ENCODE results near the gene TIGD3. TPM values are rescaled to one million over a fixed set of nuclear protein-coding genes. Genes with fewer than 3 reads are reported as not detected.

TIGD3 gene
- total and polyA plus RNA-seq, 5 donors from 2014 or later: 0.19 to 0.90 (median 0.37) TPM

DNA sequence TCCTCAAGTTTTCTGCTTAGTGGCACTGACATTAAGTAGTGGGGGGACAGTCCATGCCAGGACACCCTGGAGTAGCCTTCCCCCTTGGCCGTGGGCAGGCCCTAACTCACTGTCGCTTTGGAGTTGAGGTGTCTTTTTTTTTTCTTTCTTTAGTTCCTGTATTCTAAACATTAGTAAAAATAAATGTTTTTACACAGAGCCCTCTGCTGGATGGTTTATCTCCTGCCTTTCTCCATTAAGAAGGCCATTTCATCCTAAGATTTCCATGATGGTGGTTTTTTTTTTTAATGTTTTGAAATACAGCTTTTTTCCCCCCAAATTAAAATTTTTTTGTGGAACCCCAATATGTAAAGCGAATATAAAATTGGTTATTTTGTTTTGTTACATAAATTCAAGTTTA is 1.8 kb upstream of the TIGD3 start:
- H3K27ac ChIP-seq (ENCODE audit: insufficient read depth, low read length, poor library complexity, severe bottlenecking): peak overlapping the region; percentile 73
- DNase-seq: no peak
- Mint-ChIP-seq H3K9me3 (no peaks in the 10 kb centered on the region), H3K4me1 (peaks cover 5 to 16% (median 9%) of the 10 kb centered on the region in 4 donors), H3K36me3 (peaks cover 18% of the 10 kb centered on the region), H3K27ac (peak overlapping the region in 1 of 3 donors; percentile 68), H3K27me3 (peaks cover 12% of the 10 kb centered on the region), H3K4me3 (peak overlapping the region in 1 of 4 donors; percentile 71)
- H3K4me1 ChIP-seq (ENCODE audit: control insufficient read depth, insufficient read depth, low read length, poor library complexity, severe bottlenecking): peaks cover 10% of the 10 kb centered on the region
- no peaks in the 10 kb centered on the region for H3K27me3 ChIP-seq (ENCODE audit: control insufficient read depth, insufficient read depth, low read length)
- no peak overlapping the region for H3K4me3 ChIP-seq (ENCODE audit: low read depth, low read length)
- peaks cover 45% of the 10 kb centered on the region for H3K36me3 ChIP-seq (ENCODE audit: control insufficient read depth, insufficient read depth, low read length)
- H3K9me3 ChIP-seq (ENCODE audit: control insufficient read depth in 2 of 2, low read length in 2 of 2): no peaks in the 10 kb centered on the region
- no peak for ATAC-seq (ENCODE audit: low read depth in 2 of 2)

GRCh38 chr11:65353376-65353775 is 1.2 kb upstream of the TIGD3 start:
- no peak overlapping the region for H3K4me3 ChIP-seq (ENCODE audit: low read depth, low read length)
- H3K9me3 ChIP-seq (ENCODE audit: control insufficient read depth in 2 of 2, low read length in 2 of 2): no peaks in the 10 kb centered on the region
- Mint-ChIP-seq H3K36me3 (peaks cover 18% of the 10 kb centered on the region), H3K27me3 (peaks cover 14% of the 10 kb centered on the region), H3K4me3 (peak overlapping the region; percentile 71 to 94 (median 78)), H3K27ac (peak overlapping the region in 2 of 3 donors; percentile 68 to 85), H3K9me3 (no peaks in the 10 kb centered on the region), H3K4me1 (peaks cover 5 to 16% (median 9%) of the 10 kb centered on the region in 4 donors)
- H3K27me3 ChIP-seq (ENCODE audit: control insufficient read depth, insufficient read depth, low read length): no peaks in the 10 kb centered on the region
- H3K4me1 ChIP-seq (ENCODE audit: control insufficient read depth, insufficient read depth, low read length, poor library complexity, severe bottlenecking): peaks cover 10% of the 10 kb centered on the region
- no peak for ATAC-seq (ENCODE audit: low read depth in 2 of 2)
- H3K27ac ChIP-seq (ENCODE audit: insufficient read depth, low read length, poor library complexity, severe bottlenecking): peak overlapping the region; percentile 73
- H3K36me3 ChIP-seq (ENCODE audit: control insufficient read depth, insufficient read depth, low read length): peaks cover 40% of the 10 kb centered on the region
- no peak for DNase-seq

DNA sequence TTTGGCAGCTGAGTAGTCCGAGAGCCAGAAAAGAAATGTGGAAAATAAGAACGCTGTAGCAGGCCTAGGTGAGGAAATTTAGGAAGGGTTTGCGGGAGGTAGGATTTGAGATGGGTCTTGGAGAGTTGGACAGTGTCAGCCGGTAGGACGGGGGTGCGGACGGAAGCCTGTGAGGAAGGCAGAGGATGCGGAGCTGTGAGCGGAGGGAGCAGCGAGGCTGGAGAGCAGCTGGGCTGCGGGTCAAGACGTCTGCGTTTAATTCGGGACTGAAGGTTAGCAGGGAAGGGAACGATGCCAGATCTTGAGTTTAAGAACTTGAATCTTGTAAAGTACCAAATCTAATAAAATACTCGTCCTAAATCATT is 669 bp upstream of the TIGD3 start:
- Mint-ChIP-seq H3K4me3 (peak overlapping the region; percentile 71 to 94 (median 78)), H3K4me1 (peaks cover 5 to 16% (median 9%) of the 10 kb centered on the region in 4 donors), H3K27ac (peak overlapping the region; percentile 68 to 95 (median 85)), H3K9me3 (no peaks in the 10 kb centered on the region), H3K27me3 (peaks cover 14% of the 10 kb centered on the region), H3K36me3 (peaks cover 14% of the 10 kb centered on the region)
- peaks cover 10% of the 10 kb centered on the region for H3K4me1 ChIP-seq (ENCODE audit: control insufficient read depth, insufficient read depth, low read length, poor library complexity, severe bottlenecking)
- H3K27me3 ChIP-seq (ENCODE audit: control insufficient read depth, insufficient read depth, low read length): no peaks in the 10 kb centered on the region
- peak overlapping the region; percentile 73 for H3K27ac ChIP-seq (ENCODE audit: insufficient read depth, low read length, poor library complexity, severe bottlenecking)
- peaks cover 35% of the 10 kb centered on the region for H3K36me3 ChIP-seq (ENCODE audit: control insufficient read depth, insufficient read depth, low read length)
- no peak for DNase-seq
- H3K9me3 ChIP-seq (ENCODE audit: control insufficient read depth in 2 of 2, low read length in 2 of 2): no peaks in the 10 kb centered on the region
- no peak for ATAC-seq (ENCODE audit: low read depth in 2 of 2)
- H3K4me3 ChIP-seq (ENCODE audit: low read depth, low read length): peak overlapping the region; percentile 59

DNA sequence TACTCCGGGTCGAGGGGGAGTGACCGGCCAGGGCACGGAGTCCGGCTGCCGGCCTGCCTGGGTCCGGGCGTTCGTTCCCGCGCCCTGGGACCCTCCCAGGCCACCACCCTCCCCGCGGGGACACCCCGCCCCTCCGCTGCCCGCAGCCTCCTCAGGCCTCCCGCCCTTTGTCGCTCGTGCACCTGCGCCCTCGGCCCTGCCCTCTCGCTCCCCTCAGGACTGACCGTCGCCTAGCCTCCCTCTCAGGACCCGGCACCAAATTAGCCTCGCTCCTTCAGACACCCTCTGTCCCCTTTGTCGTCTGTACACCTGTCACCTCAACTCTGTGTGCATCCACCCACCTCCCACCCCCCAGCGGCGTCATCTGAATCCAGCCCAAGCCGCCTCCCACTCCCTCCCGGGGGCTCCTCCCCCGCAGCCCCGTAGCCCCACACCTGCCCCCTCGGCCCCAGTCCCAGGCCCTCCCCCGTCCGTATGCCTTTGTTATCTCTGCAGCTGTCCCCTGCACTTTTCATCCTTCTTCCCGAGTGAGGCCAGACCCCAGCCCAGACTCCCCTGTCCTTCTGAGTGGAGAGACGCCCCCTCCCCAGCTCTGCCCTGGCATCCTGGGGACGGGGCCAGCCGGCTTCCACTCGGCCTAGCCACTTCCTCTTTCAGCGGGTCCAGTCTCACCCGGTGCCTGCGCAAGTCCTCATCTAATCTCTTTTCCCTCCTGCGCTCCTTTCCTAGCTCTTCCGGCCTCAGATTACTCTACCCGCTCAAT is 643 bp downstream of the TIGD3 start:
- Mint-ChIP-seq H3K4me1 (peaks cover 5 to 18% (median 9%) of the 10 kb centered on the region in 4 donors), H3K27ac (peak overlapping the region in 2 of 3 donors; percentile 82 to 89), H3K4me3 (peak overlapping the region; percentile 84 to 95 (median 87)), H3K27me3 (peaks cover 14% of the 10 kb centered on the region), H3K9me3 (no peaks in the 10 kb centered on the region), H3K36me3 (peaks cover 11% of the 10 kb centered on the region)
- Histone ChIP-seq H3K4me3 (ENCODE audit: low read depth, low read length) (no peak overlapping the region), H3K36me3 (ENCODE audit: control insufficient read depth, insufficient read depth, low read length) (peaks cover 23% of the 10 kb centered on the region), H3K27ac (ENCODE audit: insufficient read depth, low read length, poor library complexity, severe bottlenecking) (peak overlapping the region; percentile 73), H3K27me3 (ENCODE audit: control insufficient read depth, insufficient read depth, low read length) (no peaks in the 10 kb centered on the region), H3K9me3 (ENCODE audit: control insufficient read depth in 2 of 2, low read length in 2 of 2) (no peaks in the 10 kb centered on the region), H3K4me1 (ENCODE audit: control insufficient read depth, insufficient read depth, low read length, poor library complexity, severe bottlenecking) (peaks cover 10% of the 10 kb centered on the region)
- DNase-seq: peak; percentile 50 to 69 (median 55)
- ATAC-seq (ENCODE audit: low read depth in 2 of 2): peak in 1 of 2 donors; percentile 11

DNA sequence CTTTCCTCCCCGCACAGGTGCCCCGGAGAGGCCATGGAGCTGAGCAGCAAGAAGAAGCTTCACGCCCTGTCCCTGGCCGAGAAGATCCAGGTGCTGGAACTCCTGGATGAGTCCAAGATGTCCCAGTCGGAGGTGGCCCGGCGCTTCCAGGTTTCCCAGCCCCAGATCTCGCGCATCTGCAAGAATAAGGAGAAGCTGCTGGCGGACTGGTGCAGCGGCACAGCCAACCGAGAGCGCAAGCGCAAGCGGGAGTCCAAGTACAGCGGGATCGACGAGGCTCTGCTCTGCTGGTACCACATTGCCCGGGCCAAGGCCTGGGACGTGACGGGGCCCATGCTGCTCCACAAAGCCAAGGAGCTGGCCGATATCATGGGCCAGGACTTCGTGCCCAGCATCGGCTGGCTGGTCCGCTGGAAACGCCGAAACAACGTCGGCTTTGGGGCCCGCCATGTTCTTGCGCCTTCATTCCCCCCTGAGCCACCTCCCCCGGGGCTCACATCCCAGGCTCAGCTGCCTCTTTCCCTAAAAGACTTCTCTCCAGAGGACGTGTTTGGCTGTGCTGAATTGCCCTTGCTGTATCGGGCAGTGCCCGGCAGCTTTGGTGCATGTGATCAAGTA is 1.3 kb downstream of the TIGD3 start:
- Histone ChIP-seq H3K4me1 (ENCODE audit: control insufficient read depth, insufficient read depth, low read length, poor library complexity, severe bottlenecking) (peaks cover 10% of the 10 kb centered on the region), H3K4me3 (ENCODE audit: low read depth, low read length) (no peak overlapping the region), H3K9me3 (ENCODE audit: control insufficient read depth in 2 of 2, low read length in 2 of 2) (no peaks in the 10 kb centered on the region), H3K27me3 (ENCODE audit: control insufficient read depth, insufficient read depth, low read length) (no peaks in the 10 kb centered on the region), H3K27ac (ENCODE audit: insufficient read depth, low read length, poor library complexity, severe bottlenecking) (no peak overlapping the region), H3K36me3 (ENCODE audit: control insufficient read depth, insufficient read depth, low read length) (peaks cover 17% of the 10 kb centered on the region)
- Mint-ChIP-seq H3K27ac (peak overlapping the region in 1 of 3 donors; percentile 59), H3K36me3 (peaks cover 11% of the 10 kb centered on the region), H3K9me3 (no peaks in the 10 kb centered on the region), H3K27me3 (peaks cover 14% of the 10 kb centered on the region), H3K4me3 (peak overlapping the region; percentile 77 to 95 (median 86)), H3K4me1 (peaks cover 5 to 18% (median 9%) of the 10 kb centered on the region in 4 donors)
- DNase-seq (no peak), ATAC-seq (ENCODE audit: low read depth in 2 of 2) (no peak)

DNA sequence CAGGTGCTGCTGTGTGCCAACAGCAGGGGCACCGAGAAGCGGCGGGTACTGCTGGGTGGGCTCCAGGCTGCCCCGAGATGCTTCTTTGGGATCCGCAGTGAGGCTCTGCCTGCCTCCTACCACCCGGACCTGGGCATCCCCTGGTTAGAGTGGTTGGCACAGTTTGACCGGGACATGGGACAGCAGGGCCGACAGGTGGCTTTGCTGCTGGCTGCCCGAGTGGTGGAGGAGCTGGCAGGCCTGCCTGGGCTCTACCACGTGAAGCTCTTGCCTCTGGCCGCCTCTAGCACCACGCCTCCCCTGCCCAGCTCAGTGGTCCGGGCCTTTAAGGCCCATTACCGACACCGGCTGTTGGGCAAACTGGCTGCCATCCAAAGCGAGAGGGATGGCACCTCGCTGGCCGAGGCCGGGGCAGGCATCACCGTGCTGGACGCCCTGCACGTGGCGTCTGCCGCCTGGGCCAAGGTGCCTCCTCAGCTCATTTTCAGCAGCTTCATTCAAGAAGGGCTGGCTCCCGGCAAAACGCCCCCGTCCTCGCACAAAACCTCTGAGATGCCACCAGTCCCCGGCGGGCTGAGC is 1.9 kb downstream of the TIGD3 start:
- Mint-ChIP-seq H3K4me3 (peak overlapping the region in 3 of 4 donors; percentile 77 to 95 (median 83)), H3K36me3 (peaks cover 9% of the 10 kb centered on the region), H3K27me3 (peaks cover 14% of the 10 kb centered on the region), H3K4me1 (peaks cover 5 to 18% (median 8%) of the 10 kb centered on the region in 4 donors), H3K9me3 (no peaks in the 10 kb centered on the region), H3K27ac (no peak overlapping the region)
- no peak overlapping the region for H3K27ac ChIP-seq (ENCODE audit: insufficient read depth, low read length, poor library complexity, severe bottlenecking)
- peaks cover 10% of the 10 kb centered on the region for H3K4me1 ChIP-seq (ENCODE audit: control insufficient read depth, insufficient read depth, low read length, poor library complexity, severe bottlenecking)
- H3K4me3 ChIP-seq (ENCODE audit: low read depth, low read length): no peak overlapping the region
- no peaks in the 10 kb centered on the region for H3K27me3 ChIP-seq (ENCODE audit: control insufficient read depth, insufficient read depth, low read length)
- H3K36me3 ChIP-seq (ENCODE audit: control insufficient read depth, insufficient read depth, low read length): peaks cover 11% of the 10 kb centered on the region
- ATAC-seq (ENCODE audit: low read depth in 2 of 2) (no peak), DNase-seq (no peak)
- no peaks in the 10 kb centered on the region for H3K9me3 ChIP-seq (ENCODE audit: control insufficient read depth in 2 of 2, low read length in 2 of 2)

GRCh38 chr11:65357856-65358356 is 3.4 kb downstream of the TIGD3 start:
- DNase-seq: no peak
- H3K27ac ChIP-seq (ENCODE audit: insufficient read depth, low read length, poor library complexity, severe bottlenecking): no peak overlapping the region
- Mint-ChIP-seq H3K4me1 (peaks cover 3 to 18% (median 5%) of the 10 kb centered on the region in 4 donors), H3K27ac (peak overlapping the region in 1 of 3 donors; percentile 58), H3K36me3 (no peaks in the 10 kb centered on the region), H3K4me3 (peak overlapping the region in 3 of 4 donors; percentile 32 to 72 (median 35)), H3K9me3 (no peaks in the 10 kb centered on the region), H3K27me3 (peaks cover 14% of the 10 kb centered on the region)
- H3K9me3 ChIP-seq (ENCODE audit: control insufficient read depth in 2 of 2, low read length in 2 of 2): no peaks in the 10 kb centered on the region
- H3K36me3 ChIP-seq (ENCODE audit: control insufficient read depth, insufficient read depth, low read length): no peaks in the 10 kb centered on the region
- H3K4me3 ChIP-seq (ENCODE audit: low read depth, low read length): no peak overlapping the region
- no peak for ATAC-seq (ENCODE audit: low read depth in 2 of 2)
- H3K27me3 ChIP-seq (ENCODE audit: control insufficient read depth, insufficient read depth, low read length): no peaks in the 10 kb centered on the region
- H3K4me1 ChIP-seq (ENCODE audit: control insufficient read depth, insufficient read depth, low read length, poor library complexity, severe bottlenecking): peaks cover 10% of the 10 kb centered on the region

Data from CD4-positive, CD25-positive, alpha-beta regulatory T cell (primary cell).